Lung (tissue), 16 donors: Measurements from ENCODE around the gene INAFM2. TPM values are rescaled to one million over a fixed set of nuclear protein-coding genes. Genes with fewer than 3 reads are reported as not detected.
A peak's percentile ranks its signal among the peaks of the same experiment; 100 is the strongest.

Source experiments
- ATAC-seq: fragments of 200-7000 bp; cut with Tn5 transposase; one replicate; pipeline ENCODE4 v1.9.1; 2020; ENCODE audit warnings: moderate number of reproducible peaks; ENCODE audit not compliant: insufficient read depth, low FRiP score
- DNase-seq, 3 donors: peaks; one replicate each; pipeline ENCODE4 v3.0.0-alpha.2; 2013 to 2017
- H3K27ac ChIP-seq, 2 donors: one replicate each; pipeline ENCODE4 v1.5.1; 2013; ENCODE audit warnings: mild to moderate bottlenecking in 2 of 2, moderate library complexity in 2 of 2, control low read depth in 1 of 2, inconsistent platforms in 1 of 2, low read depth in 1 of 2, low read length in 1 of 2
- H3K27me3 ChIP-seq, 3 donors: one replicate each; pipeline ENCODE4 v1.5.1; 2013; ENCODE audit warnings: low read length in 2 of 3; ENCODE audit not compliant: control insufficient read depth in 3 of 3, insufficient read depth in 3 of 3
- H3K36me3 ChIP-seq, 4 donors: one replicate each; pipeline ENCODE4 v1.5.1; 2013; ENCODE audit warnings: low read length in 4 of 4, mild to moderate bottlenecking in 1 of 4, moderate library complexity in 1 of 4; ENCODE audit not compliant: control insufficient read depth in 4 of 4, insufficient read depth in 4 of 4
- H3K4me1 ChIP-seq, 5 donors: one replicate each; pipeline ENCODE4 v1.5.1; 2013; ENCODE audit warnings: low read length in 5 of 5, mild to moderate bottlenecking in 2 of 5, moderate library complexity in 1 of 5; ENCODE audit not compliant: control insufficient read depth in 5 of 5, insufficient read depth in 5 of 5
- H3K4me3 ChIP-seq: one replicate; pipeline ENCODE4 v1.5.1; 2013; ENCODE audit warnings: mild to moderate bottlenecking, control low read depth, moderate library complexity
- H3K9ac ChIP-seq, 2 donors: one replicate each; pipeline ENCODE4 v1.5.1; 2013; ENCODE audit warnings: low read length in 2 of 2, control low read depth in 1 of 2; ENCODE audit not compliant: insufficient read depth in 1 of 2
- H3K9me3 ChIP-seq, 4 donors: one replicate each; pipeline ENCODE4 v1.5.1; 2013; ENCODE audit warnings: low read length in 3 of 4, mild to moderate bottlenecking in 1 of 4, moderate library complexity in 1 of 4; ENCODE audit not compliant: control insufficient read depth in 4 of 4, insufficient read depth in 3 of 4
- WGBS, 2 donors: extraction: QIAGEN DNeasy Blood & Tissue Kit; methylation state at CpG; one replicate each; pipeline ENCODE4 v1.1.7; 2013; 5-methylcytosine and 5-hydroxymethylcytosine counted together
- long read RNA-seq, 5 donors: transcript quantifications; one replicate each; lab custom pipeline, GENCODE V29; 2026
- polyA plus RNA-seq, 2 donors: library from polyadenylated mRNA; stranded (reverse); fragments of 200-250 nt; gene quantifications; one replicate each; pipeline ENCODE4 v1.2.1, GENCODE V29; 2013
- total RNA-seq, 2 donors: library from RNA; depleted of rRNA in 1 of 2; stranded (reverse); fragments of >200 nt in 1 of 2; gene quantifications; one replicate each; pipeline ENCODE4 v1.2.1, GENCODE V29; 2014 to 2021
- TF ChIP-seq, protein P1 (sequence below): IDR thresholded peaks from 2 replicates; pipeline ENCODE4 v1.5.1; 2012; ENCODE audit warnings: mild to moderate bottlenecking; ENCODE audit errors: control extremely low read depth, extremely low read depth
- donor health status: control.
- donor health status: control.
- donor health status: Bipolar disorder and iron deficiency.
- donor health status: healthy.
- donor health status: DM: yes; HTN: yes; CAD: no.

INAFM2 gene
- 10 to 100 TPM; 12.8 to 31.1 TPM for total RNA-seq
- polyA plus RNA-seq = 10 to 100 TPM; 18.4 to 19.7 TPM
- long read RNA-seq, donor 1, transcript INAFM2-202 (1 exons, 3,052 nt) = major isoform, 14 of 14 reads
- long read RNA-seq, donor 1, partial matches to known transcripts = 0 of 14 reads
- long read RNA-seq, donor 1, other reads (novel, unspliced or antisense) = 0 of 14 reads
- long read RNA-seq, donor 2, partial matches to known transcripts = 0 of 2 reads
- long read RNA-seq, donor 2, other reads (novel, unspliced or antisense) = 0 of 2 reads
- long read RNA-seq, donor 3, transcript INAFM2-202 (1 exons, 3,052 nt) = major isoform, 6 of 6 reads
- long read RNA-seq, donor 3, partial matches to known transcripts = 0 of 6 reads
- long read RNA-seq, donor 3, other reads (novel, unspliced or antisense) = 0 of 6 reads
- long read RNA-seq, donor 4, transcript INAFM2-202 (1 exons, 3,052 nt) = major isoform, 11 of 12 reads
- long read RNA-seq, donor 4, partial matches to known transcripts = 0 of 12 reads
- long read RNA-seq, donor 4, other reads (novel, unspliced or antisense) = 0 of 12 reads
- long read RNA-seq, donor 5, transcript INAFM2-202 (1 exons, 3,052 nt) = major isoform, 22 of 23 reads
- long read RNA-seq, donor 5, partial matches to known transcripts = 0 of 23 reads
- long read RNA-seq, donor 5, other reads (novel, unspliced or antisense) = 0 of 23 reads

DNA sequence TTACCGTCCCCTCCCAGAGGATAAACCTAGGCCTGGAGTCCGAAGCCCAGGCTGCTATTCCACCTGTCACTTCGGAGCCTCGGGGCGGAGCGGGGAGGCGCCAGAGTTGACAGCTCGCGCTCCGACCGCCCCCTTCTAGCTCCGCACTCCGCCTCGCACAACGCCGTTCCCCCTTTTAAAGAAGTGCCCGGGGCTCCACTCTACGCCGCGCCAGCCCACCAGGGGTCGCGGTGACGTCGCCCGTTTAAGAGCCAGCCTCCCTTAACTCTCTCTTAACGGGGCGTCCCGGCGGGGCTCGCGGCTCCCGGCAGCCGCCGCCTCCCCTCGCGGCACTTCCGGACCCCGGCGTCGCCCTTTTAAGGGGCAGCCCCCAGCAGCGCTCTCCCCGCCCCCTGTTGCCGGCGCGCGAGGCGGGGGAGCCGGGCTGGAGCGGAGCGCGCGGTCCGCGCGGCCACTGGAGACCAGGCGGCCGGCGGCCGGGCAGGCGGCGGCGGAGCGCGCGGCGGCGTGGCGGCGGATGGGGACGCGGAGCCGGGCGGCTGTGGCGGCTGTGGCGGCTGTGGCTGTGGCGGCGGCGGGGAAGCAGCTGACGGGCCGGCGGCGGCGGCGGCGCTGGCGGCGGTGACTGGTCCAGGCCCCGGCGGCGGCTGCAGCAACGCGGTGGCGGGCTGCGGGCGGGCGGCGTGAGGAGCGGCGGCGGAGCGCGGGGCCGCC, at the start of gene INAFM2:
INAFM2 (plus strand) TSS at position 454 of the 714 bp plus-strand sequence. CDS start 364 bp downstream, outside the sequence.
- H3K9ac ChIP-seq = no peak within 1 kb of the TSS
- peaks cover 0 to 5% (median 0%) of the 10 kb centered on the region in 4 donors for H3K36me3 ChIP-seq
- peak within 1 kb of the TSS; percentile 75 to 93 for H3K27ac ChIP-seq
- DNase-seq = peak; percentile 97 to 98 (median 97)
- H3K9me3 ChIP-seq = no peaks in the 10 kb centered on the region
- TF ChIP-seq, protein P1, sequence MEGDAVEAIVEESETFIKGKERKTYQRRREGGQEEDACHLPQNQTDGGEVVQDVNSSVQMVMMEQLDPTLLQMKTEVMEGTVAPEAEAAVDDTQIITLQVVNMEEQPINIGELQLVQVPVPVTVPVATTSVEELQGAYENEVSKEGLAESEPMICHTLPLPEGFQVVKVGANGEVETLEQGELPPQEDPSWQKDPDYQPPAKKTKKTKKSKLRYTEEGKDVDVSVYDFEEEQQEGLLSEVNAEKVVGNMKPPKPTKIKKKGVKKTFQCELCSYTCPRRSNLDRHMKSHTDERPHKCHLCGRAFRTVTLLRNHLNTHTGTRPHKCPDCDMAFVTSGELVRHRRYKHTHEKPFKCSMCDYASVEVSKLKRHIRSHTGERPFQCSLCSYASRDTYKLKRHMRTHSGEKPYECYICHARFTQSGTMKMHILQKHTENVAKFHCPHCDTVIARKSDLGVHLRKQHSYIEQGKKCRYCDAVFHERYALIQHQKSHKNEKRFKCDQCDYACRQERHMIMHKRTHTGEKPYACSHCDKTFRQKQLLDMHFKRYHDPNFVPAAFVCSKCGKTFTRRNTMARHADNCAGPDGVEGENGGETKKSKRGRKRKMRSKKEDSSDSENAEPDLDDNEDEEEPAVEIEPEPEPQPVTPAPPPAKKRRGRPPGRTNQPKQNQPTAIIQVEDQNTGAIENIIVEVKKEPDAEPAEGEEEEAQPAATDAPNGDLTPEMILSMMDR = peak; percentile 44
- WGBS, 2 donors = 0 to 1% methylated on average over 46 to 103 of the region's 103 CpGs
- H3K4me1 ChIP-seq = peaks cover 6 to 28% (median 15%) of the 10 kb centered on the region in 5 donors
- H3K4me3 ChIP-seq = peak within 1 kb of the TSS; percentile 70
- peak; percentile 91 for ATAC-seq
- H3K27me3 ChIP-seq = peaks cover 0 to 2% (median 0%) of the 10 kb centered on the region in 3 donors

DNA sequence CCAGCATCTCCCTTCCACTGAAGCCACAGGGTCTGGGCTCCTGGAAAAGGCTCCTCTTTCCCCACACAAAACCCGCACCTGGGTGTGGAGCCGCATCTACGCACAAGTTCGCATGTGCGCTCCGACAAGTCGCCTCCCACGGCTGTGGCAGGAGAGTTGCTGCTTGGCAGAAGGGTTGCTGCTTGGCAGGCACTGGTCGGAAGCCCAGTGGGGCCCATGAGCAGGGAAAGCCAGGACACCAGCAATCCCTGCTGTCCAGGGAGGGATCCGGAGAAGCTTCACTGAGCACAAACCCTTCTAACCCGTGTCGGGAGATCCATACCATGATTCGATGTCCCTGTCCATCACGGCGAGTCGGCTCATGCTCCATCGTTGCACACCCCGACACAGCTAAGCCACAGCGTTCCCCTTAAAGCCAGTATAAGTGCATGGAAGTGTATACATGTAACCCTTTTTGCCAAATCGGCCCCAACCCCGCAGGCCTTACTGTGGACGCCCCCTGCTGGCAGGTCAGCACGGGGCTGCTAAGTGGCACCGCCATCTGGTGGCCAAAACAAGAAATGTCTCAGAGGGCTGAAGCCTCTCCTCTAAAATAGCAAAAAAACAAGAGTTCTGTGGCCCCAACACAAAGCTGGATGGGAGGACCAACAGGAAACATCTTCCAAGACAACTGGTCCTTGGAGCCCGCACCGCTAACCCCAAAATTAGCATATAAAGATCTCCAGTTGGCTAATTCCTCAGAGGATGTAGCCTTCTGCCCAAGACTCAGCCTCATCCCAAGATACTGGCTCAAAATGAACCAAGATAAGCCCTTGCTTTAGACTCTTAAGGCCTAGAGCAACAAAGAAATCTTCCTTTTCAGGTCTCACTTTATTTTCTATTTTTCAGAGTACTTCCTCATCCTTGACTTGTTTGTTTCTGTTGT, 48.9 kb upstream of the INAFM2 start:
- DNase-seq (peak; percentile 74 to 78 (median 75)), ATAC-seq (peak; percentile 78)
- H3K4me1 ChIP-seq = peaks cover 0 to 7% (median 0%) of the 10 kb centered on the region in 5 donors
- H3K27ac ChIP-seq = no peak overlapping the region
- H3K9ac ChIP-seq = no peak overlapping the region
- no peaks in the 10 kb centered on the region for H3K9me3 ChIP-seq
- 54 to 57% methylated on average over 26 of the region's 26 CpGs for WGBS, 2 donors
- no peak overlapping the region for H3K4me3 ChIP-seq
- TF ChIP-seq, protein P1 = peak; percentile 100
- peaks cover 0 to 16% (median 7%) of the 10 kb centered on the region in 3 donors for H3K27me3 ChIP-seq
- H3K36me3 ChIP-seq = peaks cover 0 to 4% (median 0%) of the 10 kb centered on the region in 4 donors

DNA sequence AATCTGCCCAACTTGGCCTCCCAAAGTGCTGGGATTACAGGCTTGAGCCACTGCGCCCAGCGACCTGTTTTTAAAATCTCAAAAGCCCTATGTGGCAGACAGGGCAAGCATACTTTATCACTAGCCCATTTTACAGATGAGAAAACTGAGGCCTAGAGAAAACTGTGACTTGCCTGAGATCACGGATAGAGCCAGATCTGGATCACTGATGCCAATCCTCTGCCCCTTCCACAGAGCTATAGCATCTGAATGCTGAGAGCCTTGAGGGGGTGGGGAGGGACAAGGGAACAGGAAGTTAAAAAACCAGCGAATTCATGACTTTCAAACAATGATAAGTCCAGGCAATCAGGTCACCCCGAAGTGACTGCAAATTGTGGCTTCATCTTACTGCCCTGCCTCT, 48.0 kb upstream of the INAFM2 start:
- 65 to 77% methylated on average over 5 of the region's 5 CpGs for WGBS, 2 donors
- no peak overlapping the region for H3K4me3 ChIP-seq

More for the DNA sequence above, 48.0 kb upstream of the INAFM2 start:
- H3K36me3 ChIP-seq = peaks cover 0 to 4% (median 0%) of the 10 kb centered on the region in 4 donors
- H3K4me1 ChIP-seq = peaks cover 0 to 7% (median 1%) of the 10 kb centered on the region in 5 donors
- peaks cover 0 to 24% (median 16%) of the 10 kb centered on the region in 3 donors for H3K27me3 ChIP-seq
- H3K27ac ChIP-seq = no peak overlapping the region
- no peak overlapping the region for H3K9ac ChIP-seq
- TF ChIP-seq, protein P1 = no peak
- DNase-seq (no peak), ATAC-seq (no peak)
- no peaks in the 10 kb centered on the region for H3K9me3 ChIP-seq
